MM.1S (cell line): ENCODE data around the gene MPND.

Experiments used
- DNase-seq: peaks from one replicate; pipeline ENCODE4 v3.0.0-alpha.2; 2015
- H2AFZ ChIP-seq: fragments of 300-600 bp; sonication (generic); 2 replicates; pipeline ENCODE4 v1.6.0; 2016; ENCODE audit warnings: antibody characterized with exemption, low read length
- H3F3A ChIP-seq: fragments of 300-600 bp; sonication (generic); 2 replicates; pipeline ENCODE4 v1.6.1; 2016; ENCODE audit warnings: mild to moderate bottlenecking, antibody characterized with exemption, low read length, moderate library complexity, mixed read lengths; ENCODE audit not compliant: insufficient read depth
- H3K27ac ChIP-seq: fragments of 300-600 bp; sonication (generic); 2 replicates; pipeline ENCODE4 v1.5.1; 2016; ENCODE audit warnings: mild to moderate bottlenecking, low read length
- H3K27me3 ChIP-seq: fragments of 300-600 bp; sonication (generic); replicated peaks from 2 replicates; pipeline ENCODE4 v1.6.0; 2016; ENCODE audit warnings: low read length; ENCODE audit not compliant: insufficient read depth
- H3K36me3 ChIP-seq: fragments of 300-600 bp; sonication (generic); replicated peaks from 2 replicates; pipeline ENCODE4 v1.6.1; 2016; ENCODE audit warnings: mild to moderate bottlenecking, low read length, mixed read lengths; ENCODE audit not compliant: insufficient read depth
- H3K4me1 ChIP-seq: fragments of 300-600 bp; sonication (generic); 2 replicates; pipeline ENCODE4 v1.6.1; 2016; ENCODE audit warnings: low read length, mixed read lengths
- H3K4me2 ChIP-seq: fragments of 300-600 bp; sonication (generic); 2 replicates; pipeline ENCODE4 v1.6.0; 2016; ENCODE audit warnings: low read depth, low read length
- H3K4me3 ChIP-seq: fragments of 300-600 bp; sonication (generic); 2 replicates; pipeline ENCODE4 v1.5.1; 2016; ENCODE audit warnings: low read length, mixed read lengths
- H3K79me2 ChIP-seq: fragments of 300-600 bp; sonication (generic); 2 replicates; pipeline ENCODE4 v1.6.1; 2016; ENCODE audit warnings: mixed run types, low read length, mixed read lengths
- H3K9ac ChIP-seq: fragments of 300-600 bp; sonication (generic); 2 replicates; pipeline ENCODE4 v1.6.1; 2016; ENCODE audit warnings: low read length, mixed read lengths
- H3K9me2 ChIP-seq: fragments of 300-600 bp; sonication (generic); replicated peaks from 2 replicates; pipeline ENCODE4 v1.6.1; 2016; ENCODE audit warnings: mild to moderate bottlenecking, low read length, mixed read lengths; ENCODE audit not compliant: insufficient read depth
- H3K9me3 ChIP-seq: fragments of 300-600 bp; sonication (generic); replicated peaks from 2 replicates; pipeline ENCODE4 v1.6.1; 2016; ENCODE audit warnings: mild to moderate bottlenecking, low read length, mixed read lengths; ENCODE audit not compliant: insufficient read depth
- H4K20me1 ChIP-seq: fragments of 300-600 bp; sonication (generic); 2 replicates; pipeline ENCODE4 v1.6.1; 2016; ENCODE audit warnings: mild to moderate bottlenecking, low read length, moderate library complexity, mixed read lengths; ENCODE audit not compliant: insufficient read depth
- CTCF ChIP-seq: fragments of 300-600 bp; sonication (generic); IDR thresholded peaks from 2 replicates; pipeline ENCODE4 v1.5.1; 2016; ENCODE audit warnings: antibody characterized with exemption, low read length, mixed read lengths
- EZH2 ChIP-seq: fragments of 300-600 bp; sonication (generic); optimal IDR thresholded peaks from 2 replicates; pipeline ENCODE3; 2017; ENCODE audit warnings: low read depth, mild to moderate bottlenecking, antibody characterized with exemption, low read length, mixed read lengths
- EZH2phosphoT487 ChIP-seq: fragments of 300-600 bp; sonication (generic); IDR thresholded peaks from 2 replicates; pipeline ENCODE4 v1.6.1; 2018; ENCODE audit warnings: antibody characterized with exemption, low read length

The MPND gene

DNA sequence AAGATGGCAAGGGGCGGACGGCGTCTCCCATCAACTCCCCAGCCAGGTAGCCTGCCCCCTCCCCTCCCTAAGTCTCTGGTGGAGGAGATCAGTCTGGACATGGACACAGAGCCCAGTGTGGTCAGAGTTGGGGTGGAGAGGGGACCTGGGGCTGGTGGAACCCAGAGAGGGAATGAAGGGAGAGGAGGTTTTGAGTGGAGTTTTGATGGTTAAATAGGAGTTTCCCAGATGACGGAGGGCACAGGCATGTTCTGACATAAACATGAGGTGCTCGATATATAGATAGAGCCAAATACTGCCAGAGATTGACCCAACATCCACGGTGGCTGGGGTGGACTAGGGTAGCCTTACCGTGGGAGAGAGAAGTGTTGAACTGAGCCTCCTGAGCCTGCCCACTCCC is 24.9 kb upstream of the MPND start:
- Histone ChIP-seq H3K9ac (no peak overlapping the region), H4K20me1 (no peaks in the 10 kb centered on the region), H3F3A (no peaks in the 10 kb centered on the region), H3K4me2 (no peak overlapping the region), H2AFZ (no peak overlapping the region), H3K27ac (no peak overlapping the region), H3K79me2 (no peaks in the 10 kb centered on the region), H3K9me2 (no peaks in the 10 kb centered on the region), H3K4me1 (no peaks in the 10 kb centered on the region), H3K4me3 (no peak overlapping the region), H3K27me3 (peaks cover 62% of the 10 kb centered on the region), H3K9me3 (no peaks in the 10 kb centered on the region), H3K36me3 (no peaks in the 10 kb centered on the region)
- DNase-seq = no peak
- TF ChIP-seq CTCF = no peak
- TF ChIP-seq EZH2 = no peak
- no peak for TF ChIP-seq EZH2phosphoT487

- Histone ChIP-seq H3F3A (no peaks in the 10 kb centered on the region), H3K4me1 (no peaks in the 10 kb centered on the region), H3K4me3 (no peak overlapping the region), H3K27me3 (peaks cover 63% of the 10 kb centered on the region), H3K9ac (no peak overlapping the region), H3K27ac (no peak overlapping the region), H3K9me3 (no peaks in the 10 kb centered on the region), H3K4me2 (no peak overlapping the region), H3K79me2 (no peaks in the 10 kb centered on the region), H4K20me1 (no peaks in the 10 kb centered on the region), H3K9me2 (no peaks in the 10 kb centered on the region), H3K36me3 (no peaks in the 10 kb centered on the region), H2AFZ (no peak overlapping the region)
- DNase-seq = no peak
- TF ChIP-seq CTCF (no peak), EZH2 (no peak), EZH2phosphoT487 (no peak)
Observed at GRCh38 chr19:4319067-4319718, 24.2 kb upstream of the MPND start.

DNA sequence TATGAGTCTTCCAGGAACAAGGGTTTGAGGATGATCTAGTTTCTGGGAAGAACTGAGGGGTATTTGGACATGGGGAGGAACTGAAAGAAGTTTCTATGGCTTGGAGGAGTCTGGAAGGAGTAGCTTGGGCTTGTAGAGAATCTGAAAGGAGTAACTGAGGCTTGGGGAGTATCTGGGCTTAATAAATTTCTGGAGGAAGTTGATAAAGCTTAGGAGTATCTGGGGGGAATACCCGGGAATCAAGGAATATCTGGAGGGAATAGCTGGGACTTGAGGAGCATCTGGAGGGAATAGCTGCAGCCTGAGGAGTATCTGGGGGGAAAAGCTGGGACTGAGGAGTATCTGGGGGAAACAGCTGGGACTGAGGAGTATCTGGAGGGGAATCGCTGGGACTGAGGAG is 22.9 kb upstream of the MPND start:
- Histone ChIP-seq H3K4me2 (no peak overlapping the region), H3F3A (no peaks in the 10 kb centered on the region), H3K27ac (no peak overlapping the region), H3K9ac (no peak overlapping the region), H3K4me1 (no peaks in the 10 kb centered on the region), H3K27me3 (peaks cover 59% of the 10 kb centered on the region), H3K9me2 (no peaks in the 10 kb centered on the region), H4K20me1 (no peaks in the 10 kb centered on the region), H3K4me3 (no peak overlapping the region), H3K9me3 (no peaks in the 10 kb centered on the region), H3K79me2 (no peaks in the 10 kb centered on the region), H2AFZ (no peak overlapping the region), H3K36me3 (no peaks in the 10 kb centered on the region)
- TF ChIP-seq EZH2phosphoT487 (no peak), EZH2 (no peak), CTCF (no peak)
- no peak for DNase-seq
